HepG2 (cell line): ENCODE results near the gene CYP19A1. TPM values are rescaled to one million over a fixed set of nuclear protein-coding genes. Genes with fewer than 3 reads are reported as not detected.

Source experiments
- ATAC-seq: fragments of 200-7000 bp; cut with Tn5 transposase; 3 replicates; pipeline ENCODE4 v1.9.1; 2020; ENCODE audit warnings: mild to moderate bottlenecking, moderate library complexity
- BruUV-seq: library from RNA; stranded (reverse); fragments of 400-500 nt; replicated peaks from 2 replicates; lab custom pipeline; 2021; lab: Mats Ljungman, UMichigan
- CTCF ChIA-PET: fragments of 300-600 bp; formaldehyde crosslinking; extraction: SDS; loops from one replicate; lab custom pipeline; 2021; ENCODE audit warnings: low total read pairs, inconsistent platforms, low intra/inter-chr PET ratio; lab: Yijun Ruan, JAX
- POLR2A ChIA-PET: fragments of 350-600 bp; sonication (Branson Sonifier 250); formaldehyde crosslinking; loops from one replicate; lab custom pipeline; 2020; ENCODE audit warnings: antibody characterized with exemption, inconsistent platforms; lab: Yijun Ruan, JAX
- DNase-seq: peaks from one replicate; pipeline ENCODE4 v3.0.0-alpha.2; 2015; ENCODE audit warnings: low spot score
- FAIRE-seq: peaks from 3 replicates; lab custom pipeline; 2011; peaks lifted over from hg19 to GRCh38; lab: Jason Lieb, UNC
- H2AFZ ChIP-seq: one replicate; pipeline ENCODE4 v1.6.1; 2011; ENCODE audit warnings: low read length, inconsistent platforms
- H3K27ac ChIP-seq: fragments of 300-600 bp; 3 replicates; pipeline ENCODE4 v1.8.0; 2011; ENCODE audit warnings: mixed run types, mild to moderate bottlenecking, mixed read lengths, low read length, inconsistent platforms; ENCODE audit not compliant: insufficient read depth; ENCODE audit errors: extremely low read length
- H3K27me3 ChIP-seq, 2 experiments: fragments of 200-600 bp in 1 of 2; 2 replicates in 1 of 2; 3 replicates in 1 of 2; pipeline versions ENCODE4 v1.6.0 to v1.8.0; 2011; ENCODE audit warnings: low read length in 2 of 2, mild to moderate bottlenecking in 2 of 2, moderate library complexity in 2 of 2, inconsistent platforms in 1 of 2; ENCODE audit not compliant: insufficient read depth in 2 of 2, control insufficient read depth in 1 of 2
- H3K36me3 ChIP-seq, 2 experiments: fragments of 200-600 bp in 1 of 2; replicated peaks in 1 of 2; 2 replicates in 1 of 2; 3 replicates in 1 of 2; pipeline versions ENCODE4 v1.5.1 to v1.8.0; 2011; ENCODE audit warnings: low read length in 2 of 2, inconsistent platforms in 1 of 2; ENCODE audit not compliant: insufficient read depth in 2 of 2, control insufficient read depth in 1 of 2
- H3K4me1 ChIP-seq: 2 replicates; pipeline ENCODE4 v1.5.1; 2012; ENCODE audit warnings: low read length, inconsistent platforms; ENCODE audit not compliant: insufficient read depth
- H3K4me2 ChIP-seq: 2 replicates; pipeline ENCODE4 v1.6.0; 2011; ENCODE audit warnings: low read depth, low read length, inconsistent platforms
- H3K4me3 ChIP-seq, 3 experiments: fragments of 200-600 bp in 1 of 3; sonication (generic), shearing (Covaris generic) in 1 of 3; replicated peaks in 1 of 3; 2 replicates each; pipeline ENCODE4 v1.5.1; 2011 to 2016; ENCODE audit warnings: low read length in 3 of 3, inconsistent platforms in 2 of 3, low read depth in 2 of 3, mild to moderate bottlenecking in 2 of 3, control low read depth in 1 of 3, mixed read lengths in 1 of 3; ENCODE audit not compliant: insufficient read depth in 1 of 3
- H3K79me2 ChIP-seq: one replicate; pipeline ENCODE4 v1.6.1; 2011; ENCODE audit warnings: low read length, inconsistent platforms; ENCODE audit not compliant: insufficient read depth
- H3K9ac ChIP-seq: 2 replicates; pipeline ENCODE4 v1.6.0; 2011; ENCODE audit warnings: mild to moderate bottlenecking, low read depth, low read length, inconsistent platforms; ENCODE audit not compliant: insufficient read depth
- H3K9me3 ChIP-seq: 2 replicates; pipeline ENCODE4 v1.5.1; 2012; ENCODE audit warnings: mild to moderate bottlenecking, low read length
- H4K20me1 ChIP-seq: 2 replicates; pipeline ENCODE4 v1.6.0; 2011; ENCODE audit warnings: inconsistent platforms, mild to moderate bottlenecking, low read length, moderate library complexity; ENCODE audit not compliant: insufficient read depth
- ZNF333 ChIP-seq: sonication (generic); formaldehyde crosslinking; IDR thresholded peaks from 2 replicates; pipeline ENCODE4 v1.4.0; 2020; ENCODE audit warnings: mild to moderate bottlenecking, missing genetic modification reagents, borderline replicate concordance
- ZNF552 ChIP-seq: sonication (generic); formaldehyde crosslinking; IDR thresholded peaks from 2 replicates; pipeline ENCODE4 v1.9.0; 2022; ENCODE audit warnings: missing genetic modification reagents, mild to moderate bottlenecking, borderline replicate concordance
- WGBS: methylation state at CpG from one replicate; pipeline ENCODE4 v1.1.6; 2017; ENCODE audit warnings: low lambda C conversion rate; 5-methylcytosine and 5-hydroxymethylcytosine counted together
- in situ Hi-C: cut with HindIII; loops from 2 replicates; pipeline ENCODE4 v1.10.0; 2017; ENCODE audit warnings: low pct_unique_long_range_greater_than_20kb; ENCODE audit not compliant: extremely low pct_ligation_motif_present
- intact Hi-C: fragments of 100-400 bp; cut with micrococcal nuclease; formaldehyde crosslinking; loops from one replicate; pipeline ENCODE4 v1.10.0; 2022; ENCODE audit not compliant: unreplicated experiment
- polyA plus RNA-seq, 8 experiments: library from polyadenylated mRNA; depleted of rRNA in 3 of 8; stranded (reverse) in 7 of 8; unstranded in 1 of 8; fragments of >200 nt; fragmentation: Illumina TruSeq in 4 of 8; extraction: Trizol in 4 of 8; gene quantifications; 2 replicates each; pipeline versions ENCODE4 v1.2.1 to v1.2.3, GENCODE V29; 2011 to 2016; ENCODE audit warnings: low read depth in 4 of 8, missing spikeins in 1 of 8, mixed read lengths in 1 of 8; ENCODE audit not compliant: insufficient read depth in 1 of 8
- total RNA-seq, 5 experiments: library from RNA; depleted of rRNA; stranded (reverse); fragments of >200 nt; fragmentation: Illumina TruSeq; extraction: Trizol; gene quantifications; 2 replicates each; pipeline ENCODE4 v1.2.3, GENCODE V29; 2016; ENCODE audit warnings: low read depth in 1 of 5
- TF ChIP-seq, protein P1 (sequence below): sonication (generic); formaldehyde crosslinking; IDR thresholded peaks from 2 replicates; pipeline ENCODE4 v1.9.0; 2021; ENCODE audit warnings: missing genetic modification reagents, borderline replicate concordance
- TF ChIP-seq, protein P2 (sequence below): sonication (generic); formaldehyde crosslinking; IDR thresholded peaks from 2 replicates; pipeline ENCODE4 v1.4.0; 2020; ENCODE audit warnings: missing genetic modification reagents
- TF ChIP-seq, protein P3 (sequence below): sonication (generic); formaldehyde crosslinking; IDR thresholded peaks from 2 replicates; pipeline ENCODE4 v1.4.0; 2020; ENCODE audit warnings: missing genetic modification reagents

The CYP19A1 gene
- total and polyA plus RNA-seq, 2 of the 13 experiments (the other 11 are each of a cell fraction or from before 2014, with no cell fraction given), result 10.9 to 23.0 TPM

DNA sequence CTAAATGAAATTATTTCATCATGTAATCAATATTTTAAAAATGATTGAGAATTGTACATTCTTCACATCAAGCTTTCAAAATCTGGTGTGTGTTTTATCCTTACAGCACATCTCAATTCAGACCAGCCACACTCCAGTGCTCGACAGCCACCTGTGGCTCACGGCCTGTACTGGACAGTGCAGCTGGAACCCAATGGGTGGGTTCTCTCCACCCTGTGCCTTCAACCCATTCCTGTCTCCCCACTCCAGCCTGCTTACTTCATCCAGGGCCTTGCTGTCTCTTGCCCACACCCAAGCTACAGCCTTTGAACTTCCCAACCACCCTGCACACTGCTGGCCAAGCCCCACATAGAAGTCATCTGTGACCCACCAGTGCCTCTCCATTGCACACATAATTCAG is 17.6 kb downstream of the CYP19A1 start:
- TF ChIP-seq, protein P1, sequence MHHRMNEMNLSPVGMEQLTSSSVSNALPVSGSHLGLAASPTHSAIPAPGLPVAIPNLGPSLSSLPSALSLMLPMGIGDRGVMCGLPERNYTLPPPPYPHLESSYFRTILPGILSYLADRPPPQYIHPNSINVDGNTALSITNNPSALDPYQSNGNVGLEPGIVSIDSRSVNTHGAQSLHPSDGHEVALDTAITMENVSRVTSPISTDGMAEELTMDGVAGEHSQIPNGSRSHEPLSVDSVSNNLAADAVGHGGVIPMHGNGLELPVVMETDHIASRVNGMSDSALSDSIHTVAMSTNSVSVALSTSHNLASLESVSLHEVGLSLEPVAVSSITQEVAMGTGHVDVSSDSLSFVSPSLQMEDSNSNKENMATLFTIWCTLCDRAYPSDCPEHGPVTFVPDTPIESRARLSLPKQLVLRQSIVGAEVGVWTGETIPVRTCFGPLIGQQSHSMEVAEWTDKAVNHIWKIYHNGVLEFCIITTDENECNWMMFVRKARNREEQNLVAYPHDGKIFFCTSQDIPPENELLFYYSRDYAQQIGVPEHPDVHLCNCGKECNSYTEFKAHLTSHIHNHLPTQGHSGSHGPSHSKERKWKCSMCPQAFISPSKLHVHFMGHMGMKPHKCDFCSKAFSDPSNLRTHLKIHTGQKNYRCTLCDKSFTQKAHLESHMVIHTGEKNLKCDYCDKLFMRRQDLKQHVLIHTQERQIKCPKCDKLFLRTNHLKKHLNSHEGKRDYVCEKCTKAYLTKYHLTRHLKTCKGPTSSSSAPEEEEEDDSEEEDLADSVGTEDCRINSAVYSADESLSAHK (CRISPR knock-in tag), result no peak
- TF ChIP-seq, protein P2, sequence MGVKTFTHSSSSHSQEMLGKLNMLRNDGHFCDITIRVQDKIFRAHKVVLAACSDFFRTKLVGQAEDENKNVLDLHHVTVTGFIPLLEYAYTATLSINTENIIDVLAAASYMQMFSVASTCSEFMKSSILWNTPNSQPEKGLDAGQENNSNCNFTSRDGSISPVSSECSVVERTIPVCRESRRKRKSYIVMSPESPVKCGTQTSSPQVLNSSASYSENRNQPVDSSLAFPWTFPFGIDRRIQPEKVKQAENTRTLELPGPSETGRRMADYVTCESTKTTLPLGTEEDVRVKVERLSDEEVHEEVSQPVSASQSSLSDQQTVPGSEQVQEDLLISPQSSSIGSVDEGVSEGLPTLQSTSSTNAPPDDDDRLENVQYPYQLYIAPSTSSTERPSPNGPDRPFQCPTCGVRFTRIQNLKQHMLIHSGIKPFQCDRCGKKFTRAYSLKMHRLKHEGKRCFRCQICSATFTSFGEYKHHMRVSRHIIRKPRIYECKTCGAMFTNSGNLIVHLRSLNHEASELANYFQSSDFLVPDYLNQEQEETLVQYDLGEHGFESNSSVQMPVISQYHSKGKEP (CRISPR knock-in tag), result no peak
- TF ChIP-seq ZNF552 (CRISPR knock-in tag) (no peak), ZNF333 (CRISPR knock-in tag) (no peak)
- TF ChIP-seq, protein P3, sequence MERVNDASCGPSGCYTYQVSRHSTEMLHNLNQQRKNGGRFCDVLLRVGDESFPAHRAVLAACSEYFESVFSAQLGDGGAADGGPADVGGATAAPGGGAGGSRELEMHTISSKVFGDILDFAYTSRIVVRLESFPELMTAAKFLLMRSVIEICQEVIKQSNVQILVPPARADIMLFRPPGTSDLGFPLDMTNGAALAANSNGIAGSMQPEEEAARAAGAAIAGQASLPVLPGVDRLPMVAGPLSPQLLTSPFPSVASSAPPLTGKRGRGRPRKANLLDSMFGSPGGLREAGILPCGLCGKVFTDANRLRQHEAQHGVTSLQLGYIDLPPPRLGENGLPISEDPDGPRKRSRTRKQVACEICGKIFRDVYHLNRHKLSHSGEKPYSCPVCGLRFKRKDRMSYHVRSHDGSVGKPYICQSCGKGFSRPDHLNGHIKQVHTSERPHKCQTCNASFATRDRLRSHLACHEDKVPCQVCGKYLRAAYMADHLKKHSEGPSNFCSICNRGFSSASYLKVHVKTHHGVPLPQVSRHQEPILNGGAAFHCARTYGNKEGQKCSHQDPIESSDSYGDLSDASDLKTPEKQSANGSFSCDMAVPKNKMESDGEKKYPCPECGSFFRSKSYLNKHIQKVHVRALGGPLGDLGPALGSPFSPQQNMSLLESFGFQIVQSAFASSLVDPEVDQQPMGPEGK (CRISPR knock-in tag), result no peak
- Histone ChIP-seq H3K36me3 (no peaks in the 10 kb centered on the region), H3K4me3 (no peak overlapping the region), H3K27me3 (no peaks in the 10 kb centered on the region), H3K9me3 (no peaks in the 10 kb centered on the region), H2AFZ (no peak overlapping the region), H3K79me2 (no peaks in the 10 kb centered on the region), H3K4me1 (peaks cover 57% of the 10 kb centered on the region), H3K9ac (no peak overlapping the region), H3K4me2 (no peak overlapping the region), H4K20me1 (no peaks in the 10 kb centered on the region), H3K27ac (no peak overlapping the region)
- ChIA-PET CTCF (no interaction called here), POLR2A (no interaction called here)
- no peak for FAIRE-seq
- intact Hi-C loops, result no loop called here
- no peak for ATAC-seq
- in situ Hi-C loops, result no loop called here
- no peak for DNase-seq
- WGBS, result 97% methylated on average over 2 of the region's 2 CpGs
- no TSS peak for BruUV-seq
